ENCODE data around the gene NFS1.

GRCh38 chr20:35632539-35633115 is 66.5 kb downstream of the NFS1 start:
- TF ChIP-seq, protein P1, sequence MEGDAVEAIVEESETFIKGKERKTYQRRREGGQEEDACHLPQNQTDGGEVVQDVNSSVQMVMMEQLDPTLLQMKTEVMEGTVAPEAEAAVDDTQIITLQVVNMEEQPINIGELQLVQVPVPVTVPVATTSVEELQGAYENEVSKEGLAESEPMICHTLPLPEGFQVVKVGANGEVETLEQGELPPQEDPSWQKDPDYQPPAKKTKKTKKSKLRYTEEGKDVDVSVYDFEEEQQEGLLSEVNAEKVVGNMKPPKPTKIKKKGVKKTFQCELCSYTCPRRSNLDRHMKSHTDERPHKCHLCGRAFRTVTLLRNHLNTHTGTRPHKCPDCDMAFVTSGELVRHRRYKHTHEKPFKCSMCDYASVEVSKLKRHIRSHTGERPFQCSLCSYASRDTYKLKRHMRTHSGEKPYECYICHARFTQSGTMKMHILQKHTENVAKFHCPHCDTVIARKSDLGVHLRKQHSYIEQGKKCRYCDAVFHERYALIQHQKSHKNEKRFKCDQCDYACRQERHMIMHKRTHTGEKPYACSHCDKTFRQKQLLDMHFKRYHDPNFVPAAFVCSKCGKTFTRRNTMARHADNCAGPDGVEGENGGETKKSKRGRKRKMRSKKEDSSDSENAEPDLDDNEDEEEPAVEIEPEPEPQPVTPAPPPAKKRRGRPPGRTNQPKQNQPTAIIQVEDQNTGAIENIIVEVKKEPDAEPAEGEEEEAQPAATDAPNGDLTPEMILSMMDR (IDR thresholded peaks at IDR 0.05), result no peak
- TF ChIP-seq POLR2A (IDR thresholded peaks at IDR 0.05), result no peak

Measured in uterus (tissue), 2 donors.